Activated T-cell treated with anti-CD3 and anti-CD28 coated beads, Interleukin-2, amount 50 U/mL, for 4 hours (primary cell): Measurements from ENCODE around the gene PYGM. TPM values are rescaled to one million over a fixed set of nuclear protein-coding genes. Genes with fewer than 3 reads are reported as not detected.
"Not testable (repeated sequence)": the region's sequence is repeated elsewhere in the genome, so short reads cannot be mapped to it uniquely, and the experiment has no call there.

Experiments
- ATAC-seq, 2 donors: fragments of 200-7000 bp; cut with Tn5 transposase; one replicate each; pipeline ENCODE4 v1.10.0; 2021
- DNase-seq: peaks from one replicate; pipeline ENCODE4 v3.0.0-alpha.2; 2020
- H3K27me3 Mint-ChIP-seq: one replicate; pipeline ENCODE4 v1.8.0; 2021; ENCODE audit warnings: low read depth, mixed read lengths
- H3K36me3 Mint-ChIP-seq: one replicate; pipeline ENCODE4 v1.8.0; 2022; ENCODE audit warnings: mixed read lengths; ENCODE audit not compliant: insufficient read depth
- H3K4me1 Mint-ChIP-seq: one replicate; pipeline ENCODE4 v1.8.0; 2021; ENCODE audit warnings: low read depth, mixed read lengths
- H3K4me3 Mint-ChIP-seq: one replicate; pipeline ENCODE4 v1.8.0; 2021; ENCODE audit warnings: mild to moderate bottlenecking, moderate library complexity, mixed read lengths
- H3K9me3 Mint-ChIP-seq: one replicate; pipeline ENCODE4 v1.8.0; 2021; ENCODE audit warnings: mixed read lengths
- total RNA-seq, 3 donors: library from RNA; stranded (reverse); gene quantifications; one replicate each; pipeline ENCODE4 v1.2.1, GENCODE V29; 2021

The PYGM gene
- total RNA-seq, 3 donors from 2014 or later: 1.7 to 2.7 (median 2.1) TPM

DNA sequence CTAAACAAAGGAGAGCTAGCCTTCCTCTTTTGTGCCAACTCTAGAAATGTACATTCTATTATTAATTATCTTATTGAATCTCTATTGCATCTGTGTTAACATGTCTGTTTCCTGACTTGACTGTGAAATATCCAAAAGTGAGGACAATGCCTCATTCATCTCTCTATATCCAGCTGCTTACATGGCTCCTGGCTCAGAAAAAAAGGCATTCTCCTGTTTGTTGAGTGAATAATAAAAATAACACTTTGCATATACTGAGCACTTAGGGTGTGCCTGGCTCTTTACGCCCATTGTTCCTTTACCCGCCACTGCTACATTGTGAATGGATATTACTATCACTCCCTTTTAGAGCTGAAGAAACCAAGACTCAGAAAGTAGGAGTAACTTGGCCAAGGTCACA lies 56.7 kb downstream of the PYGM start:
- Mint-ChIP-seq H3K27me3 (peaks cover 20% of the 10 kb centered on the region), H3K36me3 (no peaks in the 10 kb centered on the region), H3K9me3 (no peaks in the 10 kb centered on the region), H3K4me3 (no peak overlapping the region), H3K4me1 (no peaks in the 10 kb centered on the region)
- DNase-seq: no peak
- no peak for ATAC-seq

- peaks cover 16% of the 10 kb centered on the region for H3K27me3 Mint-ChIP-seq
- ATAC-seq, H3K4me3 Mint-ChIP-seq, H3K4me1 Mint-ChIP-seq, DNase-seq, H3K36me3 Mint-ChIP-seq, H3K9me3 Mint-ChIP-seq: not testable (repeated sequence)
Measured at GRCh38 chr11:64701956-64702355, 57.8 kb downstream of the PYGM start.

DNA sequence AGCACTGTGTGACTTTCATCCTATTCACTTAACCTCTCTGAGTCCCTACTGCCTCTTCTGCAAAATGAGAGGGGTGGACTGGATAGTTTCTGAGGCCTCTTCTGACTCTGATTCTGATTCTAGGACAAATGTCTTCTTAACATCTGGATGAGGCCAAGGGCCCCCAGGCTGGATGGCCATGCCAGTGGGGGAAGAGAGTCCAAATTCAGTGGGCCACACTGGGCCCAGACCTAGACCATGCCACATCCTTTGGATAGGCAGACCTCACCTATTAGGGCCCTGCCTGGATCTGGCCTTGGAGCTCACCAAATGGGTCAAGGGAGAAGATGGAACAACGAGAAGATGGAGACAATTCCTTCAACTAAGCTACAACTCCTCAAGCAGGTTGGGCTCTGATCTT lies 61.3 kb downstream of the PYGM start:
- Mint-ChIP-seq H3K4me1 (no peaks in the 10 kb centered on the region), H3K9me3 (no peaks in the 10 kb centered on the region), H3K36me3 (no peaks in the 10 kb centered on the region), H3K27me3 (peaks cover 16% of the 10 kb centered on the region), H3K4me3 (no peak overlapping the region)
- DNase-seq: no peak
- no peak for ATAC-seq

DNA sequence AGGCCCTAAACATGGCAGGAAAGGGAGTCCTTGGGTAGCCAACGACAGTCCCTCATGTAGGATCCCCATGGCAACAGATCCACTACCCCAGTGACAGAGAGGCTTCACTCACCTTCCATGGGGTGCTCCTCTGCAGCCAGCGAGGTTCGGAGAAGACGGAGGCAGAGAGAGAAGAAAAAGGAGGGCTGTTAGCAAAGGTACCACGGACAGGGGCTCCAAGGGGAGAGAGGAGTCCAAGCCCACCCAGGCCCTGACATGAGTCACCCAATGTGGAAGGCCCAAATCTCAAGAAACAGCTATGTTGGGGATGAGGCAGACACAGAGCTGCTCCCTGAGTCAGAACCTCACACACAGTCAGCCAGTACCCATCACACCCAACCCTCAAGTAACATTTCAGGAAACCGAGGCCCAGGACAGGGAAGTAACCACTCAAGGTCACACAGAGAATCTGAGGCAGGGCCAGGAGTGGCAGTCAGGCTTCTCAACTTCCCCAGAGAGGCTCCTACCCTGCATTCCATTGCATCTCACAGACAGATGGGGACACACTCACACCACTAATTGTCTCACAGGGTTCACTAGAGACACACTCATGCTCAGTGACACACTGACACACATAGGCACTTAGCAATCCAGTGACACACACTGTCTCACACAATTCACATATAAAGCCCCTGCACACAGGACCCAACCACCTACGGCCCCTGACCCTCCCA lies 62.0 kb downstream of the PYGM start:
- H3K27me3 Mint-ChIP-seq: peaks cover 20% of the 10 kb centered on the region
- no peak for DNase-seq
- no peaks in the 10 kb centered on the region for H3K9me3 Mint-ChIP-seq
- no peaks in the 10 kb centered on the region for H3K36me3 Mint-ChIP-seq
- ATAC-seq: no peak
- no peak overlapping the region for H3K4me3 Mint-ChIP-seq
- peaks cover 4% of the 10 kb centered on the region for H3K4me1 Mint-ChIP-seq

Other genes starting within 250 kb of the PYGM start
- not detected for gene SLC22A11, start 204.0 kb downstream of the PYGM start, total RNA-seq
- not detected for gene SLC22A12, start 168.8 kb downstream of the PYGM start, total RNA-seq
- 1 to 10 TPM in 1 of 3 donors, under 1 TPM in 2; 0.16 to 1.0 (median 0.71) TPM for gene NRXN2, start 36.8 kb downstream of the PYGM start, total RNA-seq
- 1 to 10 TPM; 2.6 to 3.7 (median 2.9) TPM for gene RASGRP2, start 15.8 kb downstream of the PYGM start, total RNA-seq
- gene SF1, start 18.6 kb upstream of the PYGM start, total RNA-seq: 100 to 1,000 TPM; 549 to 586 (median 553) TPM
- 10 to 100 TPM; 42.2 to 51.5 (median 43.7) TPM for gene MAP4K2, start 43.2 kb upstream of the PYGM start, total RNA-seq
- gene MEN1, start 50.6 kb upstream of the PYGM start, total RNA-seq: 10 to 100 TPM; 50.7 to 61.2 (median 53.6) TPM
- gene CDC42BPG, start 84.7 kb upstream of the PYGM start, total RNA-seq: under 1 TPM; 0.13 to 0.33 (median 0.18) TPM
- gene EHD1, start 118.6 kb upstream of the PYGM start, total RNA-seq: 100 to 1,000 TPM in 2 of 3 donors, 10 to 100 TPM in 1; 86.3 to 121 (median 108) TPM
- 10 to 100 TPM; 20.6 to 24.1 (median 21.7) TPM for gene ATG2A, start 157.2 kb upstream of the PYGM start, total RNA-seq
- 1 to 10 TPM; 6.9 to 8.2 (median 7.9) TPM for gene PPP2R5B, start 164.7 kb upstream of the PYGM start, total RNA-seq
- gene GPHA2, start 175.9 kb upstream of the PYGM start, total RNA-seq: not detected
- not detected for gene MAJIN, start 212.1 kb upstream of the PYGM start, total RNA-seq
- under 1 TPM in 1 of 3 donors, not detected in 2; 0.33 TPM for gene BATF2, start 237.0 kb upstream of the PYGM start, total RNA-seq